GM19468 (cell line): Measurements from ENCODE around the gene KHDC1.
"Not testable (repeated sequence)": the region's sequence is repeated elsewhere in the genome, so short reads cannot be mapped to it uniquely, and the experiment has no call there.

Source experiments
- ATAC-seq: cut with Tn5 transposase; IDR thresholded peaks from one replicate; pipeline ENCODE4 v1.9.1; 2021; ENCODE audit warnings: mild to moderate bottlenecking, moderate library complexity, moderate number of reproducible peaks; ENCODE audit not compliant: unreplicated experiment; ENCODE audit errors: extremely low read depth

KHDC1 gene, protein sequence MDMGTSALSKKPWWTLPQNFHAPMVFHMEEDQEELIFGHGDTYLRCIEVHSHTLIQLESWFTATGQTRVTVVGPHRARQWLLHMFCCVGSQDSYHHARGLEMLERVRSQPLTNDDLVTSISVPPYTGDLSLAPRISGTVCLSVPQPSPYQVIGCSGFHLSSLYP

GRCh38 chr6:73262671-73263569 is at the start of gene KHDC1:
Gene KHDC1, minus strand, starts transcription at chr6:73263196. Its CDS starts 20,679 bp downstream, at chr6:73242517.
- peak; percentile 94 for ATAC-seq

- ATAC-seq: not testable (repeated sequence)
Measured at GRCh38 chr6:73310503-73310845, 47.5 kb upstream of the KHDC1 start.

GRCh38 chr6:73309785-73310502 is 46.9 kb upstream of the KHDC1 start:
- peak; percentile 79 for ATAC-seq

DNA sequence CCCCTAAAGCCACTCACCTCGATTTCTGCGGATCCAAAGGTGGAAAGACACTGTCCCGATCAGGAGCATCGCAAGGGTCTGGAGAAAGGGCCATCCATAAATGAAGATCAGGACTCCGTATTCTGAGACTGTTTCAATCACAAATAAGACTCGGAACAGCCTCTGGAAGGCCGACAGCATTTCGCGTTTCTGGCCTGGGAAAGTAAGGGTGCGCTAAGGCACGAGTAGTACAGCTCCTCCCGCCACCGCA is 46.5 kb upstream of the KHDC1 start:
- no peak for ATAC-seq

- no peak for ATAC-seq
Measured at GRCh38 chr6:73308712-73309534, 45.9 kb upstream of the KHDC1 start.

DNA sequence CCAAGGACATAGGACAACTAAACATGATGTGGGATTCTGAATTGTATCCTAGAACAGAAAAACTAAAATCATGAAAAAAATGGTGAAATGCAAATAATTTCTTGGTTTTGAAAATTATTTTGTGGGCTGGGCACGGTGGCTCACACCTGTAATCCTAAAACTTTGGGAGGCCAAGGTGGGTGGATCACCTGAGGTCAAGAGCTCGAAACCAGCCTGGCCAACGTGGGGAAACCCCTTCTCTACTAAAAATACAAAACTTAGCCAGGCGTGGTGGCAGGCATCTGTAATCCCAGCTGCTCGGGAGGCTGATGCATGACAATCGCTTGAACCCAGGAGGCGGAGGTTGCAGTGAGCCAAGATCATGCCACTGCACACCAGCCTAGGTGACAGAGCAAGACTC is 40.8 kb upstream of the KHDC1 start:
- not testable (repeated sequence) for ATAC-seq

- ATAC-seq: no peak
Measured at GRCh38 chr6:73302339-73302738, 39.3 kb upstream of the KHDC1 start.

DNA sequence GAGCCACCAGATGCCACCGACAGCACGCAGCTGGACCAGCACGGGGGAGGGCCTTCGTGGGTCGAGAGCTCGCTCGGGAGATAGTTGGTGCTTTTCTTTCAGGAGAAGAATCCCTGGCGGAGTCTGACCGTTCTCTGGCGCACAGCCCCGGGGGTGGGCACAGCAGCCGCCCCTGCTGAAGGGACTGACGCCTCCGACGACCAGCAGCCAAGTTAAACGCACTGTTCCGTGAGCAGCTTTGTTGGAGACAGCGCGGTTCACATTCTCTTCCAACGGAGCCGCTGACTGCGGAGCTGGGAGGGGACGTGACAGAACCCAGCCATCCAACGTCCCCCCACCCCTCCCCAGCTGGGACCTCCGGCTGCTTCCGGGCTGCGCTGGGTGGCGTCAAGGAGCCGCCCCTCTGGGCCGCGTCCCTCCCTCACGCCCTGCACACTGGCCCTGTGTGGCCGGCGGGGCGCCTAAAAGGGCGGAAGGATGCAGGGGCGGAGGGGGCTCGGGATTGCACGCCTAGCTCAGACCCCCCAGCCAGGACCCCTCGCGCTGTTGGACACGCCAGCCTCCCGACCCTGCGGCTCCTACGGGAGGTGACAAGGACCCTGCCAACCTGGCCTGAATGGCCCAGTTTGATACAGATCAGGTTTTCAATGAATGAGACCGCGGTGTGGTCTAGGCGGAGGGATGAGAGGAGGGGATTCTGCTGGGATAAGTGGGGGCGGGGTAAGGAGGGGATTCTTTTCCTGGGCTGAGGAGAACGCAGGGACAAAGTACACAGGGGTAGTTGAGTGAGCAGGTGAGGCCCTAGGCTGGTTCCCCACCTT is 36.4 kb upstream of the KHDC1 start:
- no peak for ATAC-seq

DNA sequence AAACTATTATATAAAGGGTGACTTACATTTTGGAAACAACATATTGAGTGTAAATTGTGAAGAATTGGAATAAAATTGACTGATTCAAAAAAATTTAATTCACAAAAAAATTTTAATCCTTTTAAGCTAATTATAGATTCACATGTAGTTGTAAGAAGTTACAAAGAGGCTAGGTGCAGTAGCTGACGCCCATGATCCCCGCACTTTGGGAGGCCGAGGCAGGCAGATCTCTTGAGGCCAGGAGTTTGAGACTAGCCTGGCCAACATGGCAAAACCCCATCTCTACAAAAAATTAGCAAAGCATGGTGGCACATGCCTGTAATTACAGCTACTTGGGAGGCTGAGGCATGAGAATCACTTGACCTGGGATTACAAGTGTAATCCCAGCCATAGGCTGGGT is 30.3 kb upstream of the KHDC1 start:
- ATAC-seq: no peak

DNA sequence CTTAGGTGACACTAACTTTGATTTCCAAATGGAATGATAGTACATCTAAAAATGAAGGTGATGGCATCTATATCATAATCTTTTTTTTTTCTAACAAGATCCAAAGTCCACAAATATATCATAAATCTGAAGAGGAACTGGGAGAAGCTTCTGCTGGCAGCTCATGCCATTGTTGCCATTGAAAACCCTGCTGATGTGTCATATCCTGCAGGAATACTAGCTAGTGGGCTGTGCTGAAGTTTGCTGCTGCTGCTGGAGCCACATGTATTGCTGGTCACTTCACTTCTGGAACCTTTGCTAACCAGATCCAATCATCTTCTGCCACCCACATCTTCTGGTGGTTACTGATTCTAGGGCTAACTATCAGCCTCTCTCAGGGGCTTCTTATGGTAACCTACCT is 27.4 kb upstream of the KHDC1 start:
- no peak for ATAC-seq

- ATAC-seq: no peak
Measured at GRCh38 chr6:73286752-73287151, 23.8 kb upstream of the KHDC1 start.

DNA sequence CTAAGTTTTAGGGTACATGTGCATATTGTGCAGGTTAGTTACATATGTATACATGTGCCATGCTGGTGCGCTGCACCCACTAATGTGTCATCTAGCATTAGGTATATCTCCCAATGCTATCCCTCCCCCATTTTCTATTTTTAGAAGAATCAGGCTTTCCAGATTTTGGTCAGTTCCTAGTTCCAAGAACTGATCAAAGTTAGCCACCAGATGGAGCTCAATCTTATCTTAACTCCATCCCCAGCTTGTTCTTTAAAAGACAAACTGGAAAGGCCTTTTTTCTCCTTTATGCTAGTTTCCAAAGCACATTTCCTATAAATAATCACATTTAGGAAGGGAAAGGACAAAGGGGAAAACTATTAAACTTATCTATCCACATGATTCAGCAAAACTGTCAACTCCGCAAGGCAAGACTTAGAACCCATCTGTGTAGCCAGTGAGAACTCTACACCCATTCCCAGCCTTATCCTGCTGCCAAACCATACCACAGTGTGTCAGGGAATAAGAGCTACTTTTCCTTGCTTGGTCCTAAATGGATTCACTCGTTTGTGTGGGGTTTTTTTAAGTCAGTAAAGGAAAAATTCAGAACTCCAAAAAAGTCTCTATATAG is 22.8 kb upstream of the KHDC1 start:
- ATAC-seq: no peak

GRCh38 chr6:73282871-73283270 is 19.9 kb upstream of the KHDC1 start:
- no peak for ATAC-seq

DNA sequence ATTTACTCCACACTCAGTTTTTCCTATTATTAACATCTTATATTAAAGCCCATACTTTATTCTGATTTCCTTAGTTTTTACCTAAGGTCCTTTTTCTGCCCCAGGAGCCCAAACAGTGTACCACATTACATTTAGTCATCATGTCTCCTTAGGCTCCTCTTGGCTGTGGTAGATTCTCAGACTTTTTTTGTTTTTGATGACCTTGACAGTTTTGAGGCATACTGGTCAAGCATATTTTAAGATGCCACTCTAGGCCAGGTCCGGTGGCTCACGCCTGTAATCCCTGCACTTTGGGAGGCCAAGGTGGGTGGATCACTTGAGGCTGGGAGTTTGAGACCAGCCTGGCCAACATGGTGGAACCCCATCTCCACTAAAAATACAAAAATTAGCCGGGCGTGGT is 18.7 kb upstream of the KHDC1 start:
- not testable (repeated sequence) for ATAC-seq

DNA sequence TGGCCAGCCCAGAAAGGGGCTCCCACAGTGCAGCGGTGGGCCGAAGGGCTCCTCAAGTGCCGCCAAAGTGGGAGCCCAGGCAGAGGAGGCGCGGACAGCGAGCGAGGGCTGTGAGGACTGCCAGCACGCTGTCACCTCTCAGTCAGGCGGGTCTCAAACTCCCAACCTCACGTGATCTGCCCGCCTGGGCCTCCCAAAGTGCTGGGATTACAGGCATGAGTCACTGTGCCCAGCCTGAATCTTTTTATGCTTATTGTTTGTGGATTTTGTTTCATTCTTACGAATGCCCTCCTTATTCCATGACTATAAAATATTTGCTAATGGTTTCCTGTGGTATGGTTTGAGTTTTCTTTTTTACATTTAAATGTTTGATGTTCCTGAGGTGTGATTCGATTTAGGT is 6.3 kb upstream of the KHDC1 start:
- ATAC-seq: not testable (repeated sequence)

DNA sequence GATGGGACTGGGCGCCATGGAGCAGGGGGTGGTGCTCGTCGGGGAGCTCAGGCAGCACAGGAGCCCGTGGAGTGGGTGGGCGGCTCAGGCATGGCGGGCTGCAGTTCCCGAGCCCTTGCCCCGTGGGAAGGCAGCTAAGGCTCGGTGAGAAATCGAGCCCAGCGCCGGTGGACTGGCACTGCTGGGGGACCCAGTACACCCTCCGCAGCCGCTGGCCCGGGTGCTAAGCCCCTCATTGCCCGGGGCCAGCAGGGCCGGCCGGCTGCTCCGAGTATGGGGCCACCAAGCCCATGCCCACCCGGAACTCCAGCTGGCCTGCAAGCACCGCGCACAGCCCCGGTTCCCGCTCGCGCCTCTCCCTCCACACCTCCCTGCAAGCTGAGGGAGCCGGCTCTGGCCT is 5.9 kb upstream of the KHDC1 start:
- not testable (repeated sequence) for ATAC-seq

- no peak for ATAC-seq
Measured at GRCh38 chr6:73264446-73264845, 1.4 kb upstream of the KHDC1 start.

- ATAC-seq: no peak
Measured at GRCh38 chr6:73263570-73263909, 544 bp upstream of the KHDC1 start.

DNA sequence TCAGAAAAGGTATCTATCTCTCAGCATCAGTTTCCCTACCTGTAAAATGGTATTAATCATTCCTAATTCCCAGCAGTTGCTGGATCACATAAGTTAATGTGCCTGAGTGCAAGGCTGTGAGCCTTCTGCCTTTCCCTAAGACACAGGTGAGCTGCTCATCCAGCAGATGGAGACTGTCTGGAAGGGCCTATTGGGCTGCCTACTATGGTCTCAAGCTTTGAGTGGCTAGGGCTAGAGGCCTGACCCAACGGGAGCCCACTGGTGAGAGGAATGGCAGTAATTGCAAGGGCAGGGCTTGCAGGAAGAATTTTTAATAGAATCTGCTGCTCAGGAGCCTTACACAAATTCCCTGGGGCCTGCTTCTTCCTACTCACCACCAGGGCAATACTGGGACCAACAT is 4.3 kb downstream of the KHDC1 start:
- ATAC-seq: no peak
